Activated T-helper 2 cell treated with anti-CD3 and anti-CD28 coated beads, Interferon-gamma antibody, Interleukin-2, Interleukin-4, amounts not matched to agents 10 μg/mL and 5 μg/mL and 100 μg/mL, durations not matched to agents 14 hours and 24 hours and 36 hours (primary cell): ENCODE data around the gene PRKD1. TPM values are rescaled to one million over a fixed set of nuclear protein-coding genes. Genes with fewer than 3 reads are reported as not detected.

Source experiments
- DNase-seq: peaks from one replicate; pipeline ENCODE4 v3.0.0; 2021; ENCODE audit warnings: low spot score
- H3K27ac Mint-ChIP-seq: one replicate; pipeline ENCODE4 v1.8.0; 2021; ENCODE audit warnings: mixed read lengths
- H3K27me3 Mint-ChIP-seq: one replicate; pipeline ENCODE4 v1.8.0; 2021; ENCODE audit warnings: low read depth, mixed read lengths
- H3K36me3 Mint-ChIP-seq: one replicate; pipeline ENCODE4 v1.8.0; 2021; ENCODE audit warnings: low read depth, mixed read lengths
- H3K4me1 Mint-ChIP-seq: one replicate; pipeline ENCODE4 v1.8.0; 2021; ENCODE audit warnings: low read depth, mixed read lengths
- H3K4me3 Mint-ChIP-seq: one replicate; pipeline ENCODE4 v1.8.0; 2021; ENCODE audit warnings: low read depth, mild to moderate bottlenecking, moderate library complexity, mixed read lengths
- H3K9me3 Mint-ChIP-seq: one replicate; pipeline ENCODE4 v1.8.0; 2021; ENCODE audit warnings: mixed read lengths
- intact Hi-C: fragments of 100-400 bp; cut with micrococcal nuclease; formaldehyde crosslinking; loops from one replicate; pipeline ENCODE4 v1.15.1; 2023
- total RNA-seq: library from RNA; stranded (reverse); gene quantifications from 2 replicates; pipeline ENCODE4 v1.2.3, GENCODE V29; 2022

Gene PRKD1
- not detected in 2 replicates for total RNA-seq

GRCh38 chr14:29927376-29928116 lies at the start of gene PRKD1:
Gene PRKD1 (minus strand): TSS chr14:29927847.
- H3K9me3 Mint-ChIP-seq, result no peaks in the 10 kb centered on the region
- peaks cover 24% of the 10 kb centered on the region for H3K27me3 Mint-ChIP-seq
- peak within 1 kb of the TSS; percentile 61 for H3K4me3 Mint-ChIP-seq
- no peak for DNase-seq
- H3K27ac Mint-ChIP-seq, result no peak within 1 kb of the TSS
- peaks cover 3% of the 10 kb centered on the region for H3K36me3 Mint-ChIP-seq
- no peaks in the 10 kb centered on the region for H3K4me1 Mint-ChIP-seq
- intact Hi-C loops, result no loop called here

GRCh38 chr14:29971101-29971500 lies 43.5 kb upstream of the PRKD1 start:
- Mint-ChIP-seq H3K4me1 (no peaks in the 10 kb centered on the region), H3K27ac (no peak overlapping the region), H3K4me3 (no peak overlapping the region), H3K36me3 (no peaks in the 10 kb centered on the region), H3K9me3 (peaks cover 43% of the 10 kb centered on the region), H3K27me3 (no peaks in the 10 kb centered on the region)
- DNase-seq, result no peak
- intact Hi-C loops, result no loop called here

DNA sequence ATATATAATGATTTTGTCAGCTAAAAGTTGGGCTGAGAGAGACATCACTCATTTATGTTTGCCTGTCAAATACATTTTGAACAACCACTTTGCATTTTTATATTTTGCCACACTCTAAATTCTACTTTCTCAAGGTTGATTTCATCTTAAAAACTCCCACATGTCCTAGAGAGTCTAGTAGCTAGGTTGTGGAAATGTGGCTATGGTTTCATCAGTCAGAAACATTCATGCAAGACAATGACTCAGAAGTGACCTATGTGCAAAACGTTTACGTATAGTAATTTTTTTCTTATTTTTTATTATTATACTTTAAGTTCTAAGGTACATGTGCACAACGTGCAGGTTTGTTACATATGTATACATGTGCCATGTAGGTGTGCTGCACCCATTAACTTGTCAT lies 27.4 kb upstream of the PRKD1 start:
- intact Hi-C loops, result no loop called here
- DNase-seq, result no peak
- no peaks in the 10 kb centered on the region for H3K27me3 Mint-ChIP-seq
- no peak overlapping the region for H3K4me3 Mint-ChIP-seq
- H3K9me3 Mint-ChIP-seq, result peaks cover 48% of the 10 kb centered on the region
- no peak overlapping the region for H3K27ac Mint-ChIP-seq
- H3K4me1 Mint-ChIP-seq, result no peaks in the 10 kb centered on the region
- no peaks in the 10 kb centered on the region for H3K36me3 Mint-ChIP-seq

DNA sequence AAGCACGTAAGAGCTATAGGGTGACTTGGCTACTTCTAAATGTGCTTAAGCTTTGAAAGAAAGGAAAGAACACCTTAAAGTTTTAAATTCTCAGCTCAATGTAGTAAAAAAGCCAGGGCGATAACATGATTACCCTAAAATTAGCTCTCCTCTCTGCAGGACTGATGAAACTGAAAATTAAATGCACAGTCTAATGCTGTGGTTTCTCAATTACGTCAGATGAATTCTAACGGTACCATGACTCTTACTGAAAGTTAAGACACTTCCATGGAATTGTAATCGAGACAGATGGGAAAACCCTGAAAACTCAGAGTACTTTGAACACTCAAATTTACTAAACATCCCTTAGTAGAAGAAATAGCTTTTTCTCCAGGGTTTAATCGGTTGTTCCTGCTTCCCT lies 25.9 kb upstream of the PRKD1 start:
- peaks cover 44% of the 10 kb centered on the region for H3K9me3 Mint-ChIP-seq
- intact Hi-C loops, result no loop called here
- no peak overlapping the region for H3K27ac Mint-ChIP-seq
- no peak for DNase-seq
- H3K36me3 Mint-ChIP-seq, result no peaks in the 10 kb centered on the region
- H3K4me1 Mint-ChIP-seq, result no peaks in the 10 kb centered on the region
- no peak overlapping the region for H3K4me3 Mint-ChIP-seq
- no peaks in the 10 kb centered on the region for H3K27me3 Mint-ChIP-seq

DNA sequence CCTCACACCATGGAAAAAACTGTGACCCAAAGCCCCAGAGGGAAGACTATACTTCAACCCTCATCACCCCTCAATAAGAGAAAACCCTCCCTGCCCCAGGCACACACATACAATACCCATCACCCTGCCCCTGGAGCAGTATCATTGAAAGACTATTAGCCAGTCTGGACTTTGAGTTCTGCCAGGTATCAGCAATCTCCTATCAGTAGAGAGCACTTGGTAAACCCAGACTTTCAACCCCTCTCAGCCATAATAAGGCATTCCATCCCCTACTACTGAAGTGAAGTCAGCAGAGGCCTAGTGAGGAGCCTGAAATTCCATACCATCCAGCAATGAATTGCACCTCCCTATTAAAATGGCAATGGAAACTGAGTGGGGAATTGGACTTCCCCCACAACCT lies 16.4 kb upstream of the PRKD1 start:
- intact Hi-C loops, result no loop called here
- DNase-seq, result no peak
- Mint-ChIP-seq H3K36me3 (no peaks in the 10 kb centered on the region), H3K4me3 (no peak overlapping the region), H3K9me3 (peaks cover 59% of the 10 kb centered on the region), H3K27ac (no peak overlapping the region), H3K27me3 (no peaks in the 10 kb centered on the region), H3K4me1 (no peaks in the 10 kb centered on the region)

GRCh38 chr14:29941401-29941800 lies 13.8 kb upstream of the PRKD1 start:
- no peaks in the 10 kb centered on the region for H3K27me3 Mint-ChIP-seq
- no peak overlapping the region for H3K27ac Mint-ChIP-seq
- DNase-seq, result no peak
- intact Hi-C loops, result no loop called here
- H3K4me3 Mint-ChIP-seq, result no peak overlapping the region
- H3K9me3 Mint-ChIP-seq, result peaks cover 42% of the 10 kb centered on the region
- H3K4me1 Mint-ChIP-seq, result no peaks in the 10 kb centered on the region
- no peaks in the 10 kb centered on the region for H3K36me3 Mint-ChIP-seq

DNA sequence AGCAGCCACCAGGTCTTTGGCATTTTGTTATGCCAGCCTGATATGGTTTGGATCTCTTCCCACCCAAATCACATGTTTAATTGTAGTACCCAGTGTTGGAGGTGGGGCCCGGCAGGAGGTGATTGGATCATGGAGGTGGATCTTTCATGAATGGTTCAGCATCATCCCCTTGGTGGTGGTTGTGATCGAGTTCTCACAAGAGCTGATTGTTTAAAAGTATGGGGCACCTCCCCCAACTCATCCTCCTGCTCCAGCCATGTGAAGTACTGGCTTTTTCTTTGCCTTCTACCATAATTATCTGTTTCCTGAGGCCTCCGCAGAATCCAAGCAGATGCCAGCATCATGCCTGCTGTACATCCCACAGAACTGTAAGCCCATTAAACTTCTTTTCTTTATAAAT lies 12.8 kb upstream of the PRKD1 start:
- H3K4me3 Mint-ChIP-seq, result no peak overlapping the region
- DNase-seq, result no peak
- H3K27me3 Mint-ChIP-seq, result no peaks in the 10 kb centered on the region
- H3K27ac Mint-ChIP-seq, result no peak overlapping the region
- no peaks in the 10 kb centered on the region for H3K36me3 Mint-ChIP-seq
- H3K4me1 Mint-ChIP-seq, result no peaks in the 10 kb centered on the region
- H3K9me3 Mint-ChIP-seq, result peaks cover 36% of the 10 kb centered on the region
- intact Hi-C loops, result no loop called here

- Mint-ChIP-seq H3K4me1 (no peaks in the 10 kb centered on the region), H3K27me3 (no peaks in the 10 kb centered on the region), H3K27ac (no peak overlapping the region), H3K36me3 (no peaks in the 10 kb centered on the region), H3K9me3 (peaks cover 7% of the 10 kb centered on the region), H3K4me3 (no peak overlapping the region)
- intact Hi-C loops, result no loop called here
- DNase-seq, result no peak
Observed at GRCh38 chr14:29937116-29937515, 9.5 kb upstream of the PRKD1 start.

GRCh38 chr14:29930283-29930682 lies 2.6 kb upstream of the PRKD1 start:
- Mint-ChIP-seq H3K27ac (no peak overlapping the region), H3K36me3 (peaks cover 3% of the 10 kb centered on the region), H3K4me1 (no peaks in the 10 kb centered on the region), H3K27me3 (peaks cover 22% of the 10 kb centered on the region), H3K4me3 (no peak overlapping the region), H3K9me3 (no peaks in the 10 kb centered on the region)
- no peak for DNase-seq
- intact Hi-C loops, result no loop called here

GRCh38 chr14:29928117-29928640 lies 532 bp upstream of the PRKD1 start:
- intact Hi-C loops, result no loop called here
- no peak overlapping the region for H3K27ac Mint-ChIP-seq
- peaks cover 3% of the 10 kb centered on the region for H3K36me3 Mint-ChIP-seq
- no peaks in the 10 kb centered on the region for H3K9me3 Mint-ChIP-seq
- no peaks in the 10 kb centered on the region for H3K4me1 Mint-ChIP-seq
- H3K27me3 Mint-ChIP-seq, result peaks cover 24% of the 10 kb centered on the region
- DNase-seq, result no peak
- no peak overlapping the region for H3K4me3 Mint-ChIP-seq

GRCh38 chr14:29926701-29927375 lies 809 bp downstream of the PRKD1 start:
- intact Hi-C loops, result no loop called here
- peaks cover 24% of the 10 kb centered on the region for H3K27me3 Mint-ChIP-seq
- H3K9me3 Mint-ChIP-seq, result no peaks in the 10 kb centered on the region
- peaks cover 3% of the 10 kb centered on the region for H3K36me3 Mint-ChIP-seq
- H3K4me3 Mint-ChIP-seq, result peak overlapping the region; percentile 61
- H3K4me1 Mint-ChIP-seq, result no peaks in the 10 kb centered on the region
- H3K27ac Mint-ChIP-seq, result no peak overlapping the region
- no peak for DNase-seq

DNA sequence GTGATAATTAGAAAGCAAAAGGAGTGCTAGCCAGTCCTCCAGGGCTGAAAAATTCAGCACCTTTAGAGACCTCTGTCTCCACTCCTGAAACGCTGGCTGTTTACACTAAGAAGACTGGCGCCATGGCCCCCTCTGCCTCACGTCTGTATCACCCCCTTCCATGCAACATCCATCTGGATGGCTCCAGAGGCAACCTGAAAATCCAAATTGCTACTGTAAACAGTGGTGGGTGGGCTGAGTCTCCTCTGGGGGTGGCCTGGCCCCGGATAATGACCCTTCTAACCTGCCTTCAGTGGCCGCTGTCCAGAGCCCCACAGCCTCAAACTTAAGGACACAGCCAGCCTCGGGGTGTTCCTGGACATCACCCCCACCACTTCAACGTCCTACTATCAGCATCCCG lies 1.4 kb downstream of the PRKD1 start:
- Mint-ChIP-seq H3K9me3 (no peaks in the 10 kb centered on the region), H3K4me3 (peak overlapping the region; percentile 18), H3K27me3 (peaks cover 24% of the 10 kb centered on the region), H3K27ac (no peak overlapping the region), H3K36me3 (peaks cover 3% of the 10 kb centered on the region), H3K4me1 (no peaks in the 10 kb centered on the region)
- intact Hi-C loops, result no loop called here
- no peak for DNase-seq

GRCh38 chr14:29925736-29926135 lies 1.9 kb downstream of the PRKD1 start:
- Mint-ChIP-seq H3K27ac (no peak overlapping the region), H3K4me3 (no peak overlapping the region), H3K9me3 (no peaks in the 10 kb centered on the region), H3K4me1 (no peaks in the 10 kb centered on the region), H3K27me3 (peaks cover 24% of the 10 kb centered on the region), H3K36me3 (peaks cover 3% of the 10 kb centered on the region)
- intact Hi-C loops, result no loop called here
- no peak for DNase-seq
